RPMI8226 (cell line): ENCODE results near the gene FAM89A.
"Not testable (repeated sequence)": the region's sequence is repeated elsewhere in the genome, so short reads cannot be mapped to it uniquely, and the experiment has no call there.

ENCODE experiments used
- DNase-seq: peaks from one replicate; pipeline ENCODE4 v3.0.0-alpha.2; 2015

Gene FAM89A

DNA sequence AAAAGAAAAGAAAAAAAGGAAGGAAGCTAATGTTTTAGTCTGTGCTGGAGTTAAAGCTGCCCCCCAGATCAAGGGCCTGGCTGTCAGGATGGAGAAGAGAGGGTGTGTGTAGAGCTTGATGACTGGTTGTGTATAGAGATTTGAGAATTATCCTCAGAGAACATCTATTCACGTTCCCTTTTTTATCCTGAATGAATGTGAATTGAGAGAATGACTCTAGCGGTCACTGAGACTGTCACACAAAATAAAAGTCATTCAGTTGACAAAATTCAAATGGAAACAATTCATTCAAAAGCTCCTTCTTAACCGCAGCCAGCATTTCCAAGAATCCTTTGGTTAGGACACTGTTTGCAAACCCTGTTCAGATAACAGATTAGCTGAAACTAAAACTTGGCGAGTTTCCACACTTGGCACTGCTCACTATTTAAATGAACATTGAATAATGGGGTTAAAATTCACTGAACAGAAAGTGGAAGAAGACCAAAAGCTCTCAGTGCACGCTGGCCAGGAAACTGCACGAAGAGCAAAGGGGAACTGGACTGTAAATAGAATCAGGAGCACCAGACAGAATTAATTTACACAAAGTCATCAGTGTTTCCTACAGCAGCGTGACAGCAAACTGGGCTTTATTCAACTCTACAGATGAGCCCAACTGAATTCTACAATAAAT is 13.6 kb upstream of the FAM89A start:
- DNase-seq, result peak; percentile 97

DNA sequence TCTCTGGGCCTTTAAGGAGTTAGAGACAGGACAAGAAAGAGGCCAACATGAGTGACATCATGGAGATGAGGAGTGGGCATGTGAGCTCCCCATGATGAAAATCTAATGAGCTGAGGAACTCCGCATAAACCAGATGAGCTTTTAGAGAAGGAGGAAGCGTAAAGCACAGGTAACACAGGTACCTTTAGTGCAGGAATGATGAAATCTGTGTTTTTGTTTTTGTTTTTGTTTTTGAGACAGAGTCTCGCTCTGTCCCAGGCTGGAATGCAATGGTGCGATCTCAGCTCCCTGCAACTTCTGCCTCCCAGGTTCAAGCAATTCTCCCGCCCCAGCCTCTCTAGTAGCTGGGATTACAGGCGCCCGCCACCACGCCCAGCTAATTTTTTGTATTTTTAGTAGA is 12.7 kb upstream of the FAM89A start:
- DNase-seq, result no peak

DNA sequence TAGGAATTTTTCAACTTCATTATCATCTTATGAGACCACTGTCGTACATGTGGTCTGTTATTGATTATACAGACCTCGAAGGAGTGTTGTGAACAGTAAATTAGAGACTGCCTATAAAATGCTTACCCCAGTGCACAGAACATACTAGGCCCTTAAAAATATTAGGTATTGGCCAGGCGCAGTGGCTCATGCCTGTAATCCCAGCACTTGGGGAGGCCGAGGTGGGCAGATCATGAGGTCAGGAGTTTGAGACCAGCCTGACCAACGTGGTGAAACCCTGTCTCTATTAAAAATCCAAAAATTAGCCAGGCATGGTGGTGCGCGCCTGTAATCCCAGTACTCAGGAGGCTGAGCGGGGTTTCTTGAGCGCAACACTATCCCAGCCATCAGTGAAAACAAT is 10.9 kb upstream of the FAM89A start:
- not testable (repeated sequence) for DNase-seq

DNA sequence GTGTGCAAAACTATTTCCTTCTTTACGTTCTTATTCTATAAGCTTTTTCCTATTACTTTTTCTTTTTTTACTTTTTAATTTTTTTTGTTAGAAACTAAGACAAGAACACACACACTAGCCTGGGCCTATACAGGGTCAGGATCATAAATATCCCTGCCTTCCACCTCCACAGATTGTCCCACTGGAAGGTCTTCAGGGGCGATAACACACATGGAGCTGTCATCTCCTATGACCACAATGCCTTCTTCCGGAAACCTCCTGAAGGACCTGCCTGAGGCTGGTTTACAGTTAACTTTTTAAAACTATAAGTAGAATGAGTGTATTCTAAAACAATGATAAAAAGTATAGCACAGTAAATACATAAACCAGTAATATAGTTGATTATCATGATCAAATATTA is 10.3 kb upstream of the FAM89A start:
- DNase-seq, result no peak

DNA sequence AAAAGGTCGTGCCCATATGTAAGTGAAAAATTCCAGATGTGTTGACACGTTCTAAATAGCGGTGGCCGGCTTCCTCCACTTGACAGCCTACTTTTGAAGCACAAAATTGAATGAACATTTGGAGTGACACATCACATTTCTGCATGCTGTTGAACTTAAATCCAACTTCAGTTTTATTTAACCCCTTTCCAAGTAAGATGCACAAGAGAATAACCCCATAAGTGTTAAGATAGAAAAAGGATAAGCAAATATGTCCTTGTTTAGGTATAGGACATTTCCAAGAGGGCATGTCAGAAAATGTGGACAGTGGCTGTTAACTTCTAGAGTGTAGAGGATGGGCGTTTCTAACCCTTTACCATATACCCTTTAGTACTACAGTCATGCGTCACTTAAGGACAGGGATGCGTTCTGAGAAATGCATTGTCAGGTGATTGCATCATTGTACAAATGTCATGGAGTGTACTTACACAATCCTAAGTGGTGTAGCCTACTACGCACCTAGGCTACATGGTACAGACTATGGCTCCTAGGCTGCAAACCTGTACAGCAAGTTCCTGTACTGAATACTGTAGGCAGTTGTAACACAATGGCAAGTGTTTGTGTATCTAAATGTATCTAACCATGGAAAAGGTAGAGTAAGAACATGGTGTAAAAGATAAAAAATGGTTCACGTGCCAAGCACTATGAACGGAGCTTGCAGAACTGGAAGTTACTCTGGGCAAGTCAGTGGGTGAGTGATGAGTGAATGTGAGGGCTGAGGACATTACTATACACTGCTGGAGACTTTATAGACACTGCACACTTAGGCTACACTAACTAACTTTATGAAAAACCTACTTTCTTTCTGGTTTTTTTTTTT is 9.3 kb upstream of the FAM89A start:
- peak; percentile 19 for DNase-seq

DNA sequence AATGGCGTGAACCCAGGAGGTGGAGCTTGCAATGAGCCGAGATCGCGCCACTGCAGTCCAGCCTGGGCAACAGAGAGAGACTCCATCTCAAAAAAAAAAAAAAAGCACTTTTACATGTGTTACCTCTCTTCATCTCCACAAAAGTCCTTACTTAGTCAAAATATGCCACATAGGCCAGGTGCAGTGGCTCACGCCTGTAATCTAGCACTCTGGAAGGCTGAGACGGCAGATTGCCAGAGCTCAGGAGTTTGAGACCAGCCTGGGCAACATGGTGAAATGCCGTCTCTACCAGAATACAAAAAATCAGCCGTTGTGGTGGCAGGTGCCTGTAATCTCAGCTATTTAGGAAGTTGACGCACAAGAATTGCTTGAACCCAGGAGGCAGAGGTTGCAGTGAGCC is 8.4 kb upstream of the FAM89A start:
- peak; percentile 97 for DNase-seq

DNA sequence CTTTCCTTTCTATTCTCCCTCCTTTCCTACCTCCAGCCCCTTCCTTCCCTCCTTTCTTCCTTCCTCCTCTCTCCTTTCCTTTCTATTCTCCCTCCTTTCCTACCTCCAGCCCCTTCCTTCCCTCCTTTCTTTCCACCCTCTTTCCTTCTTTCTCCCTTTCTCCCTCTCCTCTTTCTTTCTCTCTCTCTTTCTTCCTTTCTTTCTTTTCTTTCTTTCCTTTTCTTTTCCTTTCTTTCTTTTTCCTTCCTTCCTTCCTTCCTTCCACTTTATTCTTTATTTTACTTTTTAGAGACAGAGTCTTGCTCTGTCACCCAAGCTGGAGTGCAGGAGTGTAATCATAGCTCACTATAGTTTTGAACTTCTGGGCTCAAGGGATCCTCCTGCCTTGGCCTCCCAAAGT is 7.5 kb upstream of the FAM89A start:
- not testable (repeated sequence) for DNase-seq

DNA sequence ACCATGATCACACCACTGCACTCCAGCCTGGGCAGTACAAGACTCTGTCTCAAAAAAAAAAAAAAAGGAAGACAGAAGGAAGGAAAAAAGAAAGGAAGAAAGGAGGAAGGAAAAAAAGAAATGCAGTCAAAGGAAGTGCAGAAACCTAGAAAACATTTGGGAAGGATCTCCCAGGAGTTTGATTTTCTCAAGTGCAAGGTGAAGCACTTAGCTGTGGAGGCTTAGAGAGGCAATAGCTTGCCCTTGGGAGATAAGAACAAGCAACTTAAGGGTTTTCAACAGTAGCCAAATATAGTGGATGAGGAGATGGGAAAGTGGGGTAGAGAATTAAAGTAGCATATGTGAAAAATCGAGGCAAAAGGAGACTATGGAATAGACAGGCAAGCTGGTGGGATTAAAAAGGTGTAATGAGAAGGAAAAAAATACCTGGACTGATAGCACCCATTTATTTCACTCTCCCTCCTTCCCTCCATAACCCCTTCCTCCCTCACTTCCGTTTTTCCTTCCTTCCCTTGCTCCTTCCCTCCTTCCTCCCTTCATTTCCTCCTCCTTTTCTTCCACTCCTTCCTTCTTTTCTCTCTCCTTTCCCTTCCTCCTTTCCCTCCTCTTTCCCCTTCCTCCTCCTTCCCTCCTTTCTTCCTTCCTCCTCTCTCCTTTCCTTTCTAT is 6.8 kb upstream of the FAM89A start:
- no peak for DNase-seq

DNA sequence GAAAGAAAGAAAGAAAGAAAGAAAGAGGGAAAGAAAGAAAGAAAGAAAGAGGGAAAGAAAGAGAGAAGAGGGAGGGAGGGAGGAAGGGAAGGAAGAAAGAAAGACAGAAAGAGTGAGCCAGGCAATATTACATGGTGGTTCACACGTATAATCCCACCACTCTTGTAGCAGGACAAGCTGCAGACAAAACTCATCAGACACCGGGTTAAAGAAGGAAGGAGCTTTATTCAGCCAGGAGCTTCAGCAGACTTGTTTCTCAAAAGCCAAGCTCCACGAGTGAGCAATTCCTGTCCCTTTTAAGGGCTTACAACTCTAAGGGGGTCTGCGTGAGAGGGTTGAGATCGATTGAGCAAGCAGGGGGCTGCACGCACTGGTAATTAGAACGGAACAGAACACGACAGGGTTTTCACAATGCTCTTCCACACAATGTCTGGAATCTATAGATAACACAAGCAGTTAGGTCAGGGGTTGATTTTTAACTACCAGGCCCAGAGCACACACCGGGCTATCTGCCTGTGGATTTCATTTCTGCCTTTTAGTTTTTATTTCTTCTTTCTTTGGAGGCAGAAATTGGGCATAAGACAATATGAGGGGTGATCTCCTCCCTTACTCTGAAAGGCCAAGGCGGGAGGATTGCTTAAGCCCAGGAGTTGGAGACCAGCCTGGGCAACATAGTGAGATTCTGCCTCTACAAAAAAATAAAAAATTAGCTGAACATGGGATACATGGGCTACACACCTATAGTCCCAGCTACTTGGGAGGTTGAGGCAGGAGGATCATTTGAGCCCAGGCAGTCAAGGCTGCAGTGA is 6.1 kb upstream of the FAM89A start:
- DNase-seq, result not testable (repeated sequence)

DNA sequence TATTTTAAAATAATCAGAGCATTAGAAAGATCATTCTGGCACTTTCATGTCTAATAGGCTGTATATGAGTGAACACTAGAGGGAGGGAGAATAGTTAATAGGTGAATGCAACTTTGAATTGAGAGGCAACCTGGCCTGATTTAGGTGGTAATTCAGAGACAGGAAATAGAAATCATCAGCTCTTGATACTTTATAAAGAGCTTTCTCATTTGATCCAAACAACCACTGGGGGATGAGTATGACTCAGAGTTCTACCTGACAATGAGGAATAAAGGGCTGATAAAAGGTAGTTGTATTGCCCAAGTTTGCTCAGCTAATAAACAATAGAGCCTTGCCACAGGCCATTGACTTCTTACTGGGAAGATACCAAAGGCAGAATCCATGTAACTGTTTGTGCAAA is 5.2 kb upstream of the FAM89A start:
- no peak for DNase-seq

DNA sequence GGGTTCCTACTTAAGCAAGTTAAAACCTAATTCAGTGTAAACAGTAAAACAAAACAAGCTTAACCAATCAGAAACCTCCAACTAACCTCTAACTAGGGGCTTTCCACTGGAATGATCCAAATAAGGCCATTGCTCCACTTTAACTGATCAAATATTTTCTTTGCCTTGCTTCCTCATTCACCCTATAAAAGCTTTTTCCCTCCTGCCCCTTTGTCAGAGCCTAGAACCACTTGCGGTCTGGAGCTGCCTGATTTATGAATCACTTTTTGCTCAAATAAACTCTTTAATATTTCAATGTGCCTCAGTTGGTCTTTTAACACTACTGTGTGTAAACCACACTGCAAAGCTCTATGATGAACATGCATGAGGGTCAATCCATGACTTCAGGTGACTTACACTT is 4.5 kb upstream of the FAM89A start:
- DNase-seq, result no peak

DNA sequence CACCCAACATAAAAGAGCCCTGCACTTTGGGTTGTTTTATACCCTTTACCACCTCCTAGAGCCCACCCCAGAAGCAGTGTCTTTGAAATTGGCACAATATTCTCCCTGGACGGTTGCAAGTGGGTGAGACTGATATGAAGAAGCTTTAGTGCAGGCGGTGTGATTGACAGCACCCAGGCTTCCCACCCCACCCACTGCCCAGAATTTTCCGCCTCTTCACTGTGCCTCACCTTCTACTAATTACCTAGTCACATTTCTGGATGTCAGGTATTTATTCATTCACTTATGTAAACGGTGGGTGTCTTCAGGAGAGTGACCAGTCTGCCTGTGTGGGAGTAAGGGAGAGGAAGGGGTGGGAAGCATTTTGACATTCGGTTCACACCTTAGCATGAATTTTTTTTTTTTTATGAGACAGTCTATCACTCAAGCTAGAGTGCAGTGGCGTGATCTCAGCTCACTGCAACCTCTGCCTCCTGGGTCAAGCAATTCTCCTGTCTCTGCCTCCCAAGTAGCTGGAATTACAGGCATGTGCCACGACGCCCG is 1.7 kb upstream of the FAM89A start:
- no peak for DNase-seq

DNA sequence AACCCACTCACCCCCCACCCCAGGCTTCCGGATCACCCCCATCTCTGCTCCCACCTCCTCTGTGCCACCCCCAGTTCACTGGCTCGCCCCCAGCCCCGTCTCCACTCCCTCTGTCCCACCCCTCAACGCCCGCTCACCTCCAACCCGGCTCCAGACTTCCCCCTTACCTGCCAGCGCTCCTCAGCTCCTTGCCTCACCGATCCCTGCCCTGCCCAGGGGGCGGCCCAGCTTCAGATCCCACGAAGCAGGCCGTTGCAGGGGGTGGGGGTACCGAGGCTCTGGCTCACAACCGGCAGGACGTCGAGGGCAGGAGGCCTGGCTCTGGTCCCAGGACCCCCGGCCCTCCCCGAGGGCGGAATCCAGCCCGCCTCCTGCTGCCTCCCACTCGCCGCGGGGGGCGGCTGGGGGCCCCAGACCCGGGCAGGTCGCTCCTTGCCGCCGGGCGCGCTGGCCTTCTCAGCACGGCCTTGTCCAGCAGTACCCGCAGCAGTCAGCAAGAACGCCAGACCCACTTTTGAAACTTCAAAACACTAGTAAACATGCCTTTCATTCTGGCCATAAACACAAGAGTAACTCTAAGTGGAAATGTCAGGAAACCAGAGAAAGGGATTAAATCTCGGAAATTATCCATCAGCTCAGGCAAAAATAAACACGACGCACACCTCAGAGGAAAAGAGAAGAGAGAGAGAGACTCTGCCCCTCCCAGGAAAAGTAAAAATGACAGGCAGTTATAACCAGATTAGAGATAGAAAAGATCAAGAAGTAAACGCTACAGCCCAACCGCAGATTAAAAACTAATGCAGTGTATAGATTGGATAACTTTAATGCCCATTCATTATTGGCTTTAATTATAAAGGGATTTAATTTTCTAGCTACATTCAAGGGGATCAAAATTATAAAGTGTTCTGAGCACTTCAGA is 1.0 kb upstream of the FAM89A start:
- DNase-seq, result no peak

DNA sequence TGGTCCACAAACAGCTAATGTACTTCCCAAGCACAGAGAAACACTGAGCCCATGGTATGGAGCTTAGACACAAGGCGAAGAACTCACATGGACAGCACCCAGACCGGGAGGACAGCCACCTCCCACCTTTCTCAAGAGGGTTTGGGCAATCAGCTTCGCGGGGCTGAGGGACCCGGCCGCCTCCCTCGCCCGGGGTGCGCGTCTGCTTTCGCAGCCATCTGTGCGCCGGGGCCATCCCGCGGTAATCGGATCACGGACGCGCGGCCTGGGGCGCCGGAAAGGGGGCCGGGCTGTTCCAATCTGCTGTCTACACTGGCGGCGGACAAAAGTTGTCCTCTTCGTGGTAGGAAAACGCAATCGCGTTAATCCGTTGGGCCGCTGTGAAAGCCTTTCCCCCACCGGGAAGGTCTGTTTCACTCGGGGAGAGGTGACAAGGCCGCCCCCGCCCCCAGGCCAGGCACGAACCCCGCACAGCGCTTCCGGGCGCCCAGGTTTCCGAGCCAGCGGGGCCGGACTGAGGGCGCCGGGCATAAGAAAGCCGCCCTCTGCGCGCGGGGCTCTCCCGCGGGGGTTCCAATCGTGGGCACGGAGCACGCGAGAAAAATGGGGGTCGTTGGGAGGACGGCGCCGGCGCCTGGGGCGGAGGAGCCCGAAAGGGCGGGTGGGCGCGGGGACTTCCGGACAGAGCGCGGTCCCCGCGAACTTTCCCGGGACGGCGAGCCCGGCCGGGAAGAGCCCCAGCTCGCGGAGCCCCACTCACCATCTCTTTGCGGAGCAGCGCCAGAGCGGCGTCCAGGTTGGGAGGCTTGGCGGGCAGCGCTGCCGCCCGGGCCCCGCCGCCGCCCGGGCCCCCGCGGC is 664 bp downstream of the FAM89A start:
- DNase-seq, result peak; percentile 53

DNA sequence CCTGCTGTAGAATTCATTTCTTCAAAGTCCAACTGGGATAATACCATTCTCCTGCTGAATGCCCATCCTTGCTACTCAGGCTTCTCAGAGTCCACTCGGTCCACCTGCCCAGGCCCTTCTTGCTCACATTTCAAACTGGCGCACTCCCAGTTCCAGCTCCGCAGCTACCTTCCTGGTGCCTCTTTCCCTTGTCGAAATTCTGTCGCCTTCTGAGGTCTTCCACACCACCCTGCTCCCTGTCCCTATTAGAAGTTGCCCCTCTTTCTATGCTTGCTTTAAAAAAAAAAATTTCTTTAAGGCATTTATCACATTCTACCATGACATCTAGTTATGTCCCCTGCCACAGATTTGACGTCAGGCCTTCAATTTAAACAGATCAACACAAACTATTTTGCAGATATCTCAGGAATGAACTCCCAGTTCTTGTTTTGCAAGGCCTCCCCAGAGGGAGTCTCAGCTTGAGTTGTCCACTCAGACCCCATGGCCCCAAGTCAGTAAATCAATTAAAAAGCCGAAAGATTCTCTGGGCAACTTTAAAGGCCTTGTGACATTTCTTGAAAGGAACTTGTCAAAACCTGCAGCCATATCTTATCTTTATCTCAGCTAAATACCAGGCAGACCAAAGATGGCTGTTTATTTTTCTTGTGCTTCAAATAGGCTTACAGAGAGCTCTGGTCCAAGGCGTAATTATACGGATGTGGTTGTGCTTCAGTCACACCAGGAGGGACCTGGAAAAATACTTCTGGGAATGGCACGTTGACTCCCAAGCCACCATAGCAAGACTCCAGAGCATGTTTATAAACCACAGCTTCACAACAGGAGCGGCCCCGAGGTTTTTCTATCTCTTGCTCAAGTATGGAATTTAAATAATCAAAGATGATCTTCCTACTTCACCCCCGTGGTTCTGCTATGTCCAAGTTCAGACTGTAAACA is 2.2 kb downstream of the FAM89A start:
- no peak for DNase-seq

DNA sequence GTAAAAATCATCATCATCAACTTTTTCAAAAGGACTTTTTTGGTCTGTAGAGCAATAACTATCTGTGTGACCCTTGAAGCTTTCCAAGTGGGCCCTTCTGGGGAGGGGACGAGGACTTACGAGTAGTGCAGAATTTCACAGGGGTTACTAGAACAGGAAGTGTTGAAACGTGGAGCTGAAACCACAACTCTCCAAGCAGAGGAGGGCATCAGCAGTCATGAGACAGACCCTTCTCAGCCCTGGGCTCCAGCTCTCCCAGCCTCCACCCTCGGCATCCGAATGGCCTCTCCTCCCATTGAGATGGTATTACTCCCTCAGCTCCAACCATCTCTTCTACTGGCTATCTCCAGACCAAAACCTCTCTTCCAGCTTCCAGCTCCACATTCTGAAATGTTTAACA is 3.6 kb downstream of the FAM89A start:
- DNase-seq, result no peak

DNA sequence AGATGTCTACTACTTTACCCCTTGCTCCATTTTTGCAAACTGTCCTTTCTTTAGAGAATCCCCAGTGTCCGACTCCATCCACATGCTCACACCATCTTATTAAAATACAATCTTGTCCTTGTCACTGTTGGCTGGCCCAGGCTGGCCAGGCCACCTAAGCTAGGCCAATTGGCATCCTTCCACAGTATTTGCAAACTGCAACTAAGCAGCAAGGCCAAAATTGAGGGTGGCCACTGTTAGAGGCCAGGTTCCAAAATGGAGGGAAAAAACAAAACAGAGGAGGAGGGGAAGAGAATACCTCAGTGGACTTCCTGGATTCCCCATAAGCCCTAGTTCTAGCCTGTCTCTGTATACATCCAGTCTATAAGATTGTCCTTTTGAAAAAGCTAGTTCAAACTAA is 4.3 kb downstream of the FAM89A start:
- DNase-seq, result no peak

DNA sequence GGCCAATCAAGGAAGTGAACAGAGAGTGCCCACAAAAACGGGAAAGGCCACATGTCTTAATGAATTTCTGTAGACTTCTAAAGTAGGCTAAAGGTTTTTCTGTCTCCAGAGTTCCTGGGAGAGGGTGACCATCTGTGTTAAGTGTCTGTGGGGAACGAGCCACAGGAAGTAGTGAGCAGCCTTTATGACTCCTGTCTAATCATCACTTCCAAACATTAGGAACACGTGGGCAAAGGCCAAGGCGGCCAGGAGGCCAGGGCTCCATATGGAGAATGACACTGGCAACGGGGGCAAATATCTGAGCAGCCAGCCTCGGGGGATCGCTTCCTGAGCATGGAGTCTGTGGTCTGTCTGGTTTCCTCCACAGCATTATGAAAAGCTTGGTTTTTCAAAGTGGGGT is 7.1 kb downstream of the FAM89A start:
- no peak for DNase-seq

DNA sequence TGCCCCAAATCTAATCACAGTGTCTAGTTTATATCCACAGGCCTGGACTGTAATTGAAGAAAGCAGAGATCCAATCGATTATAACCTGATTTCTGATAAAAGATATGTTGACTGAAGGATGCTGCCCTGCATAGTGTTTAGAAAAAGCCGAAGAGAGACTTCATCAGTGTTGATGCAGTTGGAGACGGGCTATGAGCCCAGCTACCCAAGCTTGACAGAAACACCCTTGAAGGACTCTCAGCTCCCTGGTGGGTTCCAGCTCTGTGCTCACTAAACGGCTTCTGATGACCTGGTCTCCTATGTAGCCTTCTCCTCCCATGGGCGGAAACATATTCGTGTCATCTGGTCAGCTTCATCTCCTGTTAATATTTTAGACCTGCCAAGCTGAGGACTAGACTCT is 10.2 kb downstream of the FAM89A start:
- DNase-seq, result no peak

DNA sequence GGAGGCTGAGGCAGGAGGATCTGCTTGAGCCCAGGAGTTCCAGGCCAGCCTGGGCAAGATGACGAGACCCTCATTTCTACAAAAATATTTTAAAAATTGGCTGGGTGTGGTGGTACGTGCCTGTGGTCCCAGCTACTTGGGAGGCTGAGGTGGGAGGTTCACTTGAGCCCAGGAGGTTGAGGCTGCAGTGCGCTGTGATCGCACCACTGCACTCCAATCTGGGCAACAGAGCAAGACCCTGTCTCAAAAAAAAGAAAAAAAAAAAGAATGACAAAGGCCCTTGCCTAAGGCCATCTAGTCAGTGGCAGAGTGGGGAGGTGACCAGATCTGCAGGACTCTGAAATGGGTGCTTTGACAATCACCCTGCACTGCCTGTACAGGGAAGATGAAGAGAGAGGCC is 10.8 kb downstream of the FAM89A start:
- not testable (repeated sequence) for DNase-seq
